HepG2 (cell line): ENCODE results near the gene MARS1. TPM values are rescaled to one million over a fixed set of nuclear protein-coding genes. Genes with fewer than 3 reads are reported as not detected.

Experiments used
- ARNTL ChIP-seq: sonication (generic); formaldehyde crosslinking; IDR thresholded peaks from 2 replicates; pipeline ENCODE4 v1.4.0; 2020; ENCODE audit warnings: mild to moderate bottlenecking, missing genetic modification reagents
- ATF4 ChIP-seq, 2 experiments: fragments of 450-650 bp in 1 of 2; sonication (generic) in 1 of 2; formaldehyde crosslinking; IDR thresholded peaks; 2 replicates each; pipeline versions ENCODE4 v1.5.0 to v1.8.0; 2020 to 2022; ENCODE audit warnings: mild to moderate bottlenecking in 1 of 2, missing genetic modification reagents in 1 of 2
- GLI4 ChIP-seq: sonication (generic); formaldehyde crosslinking; IDR thresholded peaks from 2 replicates; pipeline ENCODE4 v1.5.1; 2020; ENCODE audit warnings: missing genetic modification reagents, mild to moderate bottlenecking, moderate library complexity, borderline replicate concordance
- IKZF5 ChIP-seq: IDR thresholded peaks from 2 replicates; pipeline ENCODE4 v1.6.1; 2018; ENCODE audit warnings: missing genetic modification reagents, mild to moderate bottlenecking, missing compliant biosample characterization
- NFE2L1 ChIP-seq: sonication (generic); formaldehyde crosslinking; IDR thresholded peaks from 2 replicates; pipeline ENCODE4 v1.4.0; 2020; ENCODE audit warnings: missing genetic modification reagents, mild to moderate bottlenecking, borderline replicate concordance
- PHF21A ChIP-seq: sonication (generic); formaldehyde crosslinking; IDR thresholded peaks from 2 replicates; pipeline ENCODE4 v1.5.0; 2020; ENCODE audit warnings: mild to moderate bottlenecking, missing genetic modification reagents
- SP5 ChIP-seq: IDR thresholded peaks from 2 replicates; pipeline ENCODE4 v1.6.1; 2016; ENCODE audit warnings: low read depth, borderline replicate concordance
- TERF1 ChIP-seq: sonication (generic); formaldehyde crosslinking; IDR thresholded peaks from 2 replicates; pipeline ENCODE4 v1.8.0; 2022; ENCODE audit warnings: mild to moderate bottlenecking, missing genetic modification reagents, moderate library complexity
- TFAP4 ChIP-seq: sonication (generic); IDR thresholded peaks from 2 replicates; pipeline ENCODE4 v1.6.1; 2016; ENCODE audit warnings: low read depth, borderline replicate concordance
- ZNF180 ChIP-seq: sonication (generic); formaldehyde crosslinking; IDR thresholded peaks from 2 replicates; pipeline ENCODE4 v1.4.0; 2020; ENCODE audit warnings: low read depth, missing genetic modification reagents, borderline replicate concordance
- ZNF275 ChIP-seq: sonication (generic); formaldehyde crosslinking; IDR thresholded peaks from 2 replicates; pipeline ENCODE4 v1.8.0; 2022; ENCODE audit warnings: missing genetic modification reagents, mild to moderate bottlenecking, inconsistent platforms, borderline replicate concordance
- ZNF280B ChIP-seq: sonication (generic); formaldehyde crosslinking; IDR thresholded peaks from 2 replicates; pipeline ENCODE4 v1.5.0; 2020; ENCODE audit warnings: missing genetic modification reagents, mild to moderate bottlenecking, borderline replicate concordance
- ZNF468 ChIP-seq: sonication (generic); formaldehyde crosslinking; IDR thresholded peaks from 2 replicates; pipeline ENCODE4 v1.8.0; 2022; ENCODE audit warnings: mild to moderate bottlenecking, moderate library complexity, missing genetic modification reagents
- ZNF749 ChIP-seq: sonication (generic); formaldehyde crosslinking; IDR thresholded peaks from 2 replicates; pipeline ENCODE4 v1.8.0; 2022; ENCODE audit warnings: mild to moderate bottlenecking, missing genetic modification reagents, moderate library complexity, borderline replicate concordance
- ZNF761 ChIP-seq: sonication (generic); formaldehyde crosslinking; conservative IDR thresholded peaks from 2 replicates; pipeline ENCODE4 v1.4.0; 2020; ENCODE audit warnings: mild to moderate bottlenecking, missing genetic modification reagents
- ZNF800 ChIP-seq: sonication (generic); formaldehyde crosslinking; IDR thresholded peaks from 2 replicates; pipeline ENCODE4 v1.4.0; 2020; ENCODE audit warnings: missing genetic modification reagents
- polyA plus RNA-seq, 8 experiments: library from polyadenylated mRNA; depleted of rRNA in 3 of 8; stranded (reverse) in 7 of 8; unstranded in 1 of 8; fragments of >200 nt; fragmentation: Illumina TruSeq in 4 of 8; extraction: Trizol in 4 of 8; gene quantifications; 2 replicates each; pipeline versions ENCODE4 v1.2.1 to v1.2.3, GENCODE V29; 2011 to 2016; ENCODE audit warnings: low read depth in 4 of 8, missing spikeins in 1 of 8, mixed read lengths in 1 of 8; ENCODE audit not compliant: insufficient read depth in 1 of 8
- total RNA-seq, 5 experiments: library from RNA; depleted of rRNA; stranded (reverse); fragments of >200 nt; fragmentation: Illumina TruSeq; extraction: Trizol; gene quantifications; 2 replicates each; pipeline ENCODE4 v1.2.3, GENCODE V29; 2016; ENCODE audit warnings: low read depth in 1 of 5

Gene MARS1
- total and polyA plus RNA-seq, 2 of the 13 experiments (the other 11 are each of a cell fraction or from before 2014, with no cell fraction given) = 115 to 181 TPM

- 0 out of 2 replicates have a peak, but pooled peaks have one; percentile 41 for TF ChIP-seq ZNF761
- TF ChIP-seq SP5 (CRISPR knock-in tag) = peak; percentile 99
- no peak for TF ChIP-seq ZNF800 (CRISPR knock-in tag)
- no peak; the same call in 1 of the 2 replicates for TF ChIP-seq GLI4 (CRISPR knock-in tag)
- TF ChIP-seq PHF21A (CRISPR knock-in tag) = peak; percentile 74
- peak in 1 of 2 experiments; percentile 89; a peak in 2 of 4 replicates for TF ChIP-seq ATF4 (CRISPR knock-in tag; IDR thresholded peaks at IDR 0.05)
- TF ChIP-seq ZNF749 (CRISPR knock-in tag) = no peak; the same call in 1 of the 2 replicates
- no peak for TF ChIP-seq ZNF180 (CRISPR knock-in tag)
- no peak; the same call in 1 of the 2 replicates for TF ChIP-seq ZNF275 (CRISPR knock-in tag)
- no peak for TF ChIP-seq NFE2L1
- TF ChIP-seq TFAP4 = peak; percentile 78; the same call in 1 of the 2 replicates
- no peak; the same call in 1 of the 2 replicates for TF ChIP-seq ZNF280B (CRISPR knock-in tag)
- no peak for TF ChIP-seq ZNF468 (CRISPR knock-in tag)
- TF ChIP-seq TERF1 (CRISPR knock-in tag) = no peak
- TF ChIP-seq ARNTL (CRISPR knock-in tag) = peak; percentile 68; the same call in 1 of the 2 replicates
- TF ChIP-seq IKZF5 = no peak; the same call in 1 of the 2 replicates
Observed at GRCh38 chr12:57522011-57522886, 34.4 kb downstream of the MARS1 start, which contains the start of gene MBD6 (continued).
